GM12878 (cell line): Measurements from ENCODE around the gene PRUNE1. TPM values are rescaled to one million over a fixed set of nuclear protein-coding genes. Genes with fewer than 3 reads are reported as not detected.
A peak's percentile ranks its signal among the peaks of the same experiment; 100 is the strongest.

Experiments
- BCL3 ChIP-seq: IDR thresholded peaks from 2 replicates; pipeline ENCODE4 v1.6.1; 2011; ENCODE audit warnings: borderline replicate concordance, low read depth, mild to moderate bottlenecking, moderate library complexity, low read length; ENCODE audit not compliant: insufficient read depth, poor library complexity, severe bottlenecking
- CBFB ChIP-seq: IDR thresholded peaks from 2 replicates; pipeline ENCODE4 v1.6.1; 2016; ENCODE audit warnings: antibody characterized with exemption, low read depth
- E2F8 ChIP-seq: fragments of 450-650 bp; IDR thresholded peaks from 2 replicates; pipeline ENCODE4 v1.6.1; 2018; ENCODE audit warnings: mild to moderate bottlenecking, low read depth, moderate library complexity; ENCODE audit not compliant: partially characterized antibody
- EGR1 ChIP-seq, 2 experiments: IDR thresholded peaks; 1 replicate in 1 of 2; 2 replicates in 1 of 2; pipeline ENCODE4 v1.6.1; 2011 to 2012; ENCODE audit warnings: low read depth in 2 of 2, low read length in 2 of 2, borderline replicate concordance in 1 of 2, mild to moderate bottlenecking in 1 of 2, moderate library complexity in 1 of 2
- IKZF2 ChIP-seq, 2 experiments: fragments of 450-650 bp; IDR thresholded peaks; 2 replicates each; pipeline ENCODE4 v1.6.1; 2017; ENCODE audit warnings: mild to moderate bottlenecking in 2 of 2, moderate library complexity in 2 of 2
- NKRF ChIP-seq: fragments of 450-650 bp; conservative IDR thresholded peaks from 2 replicates; pipeline ENCODE4 v1.6.1; 2017; ENCODE audit warnings: mild to moderate bottlenecking, moderate library complexity
- NR2C2 ChIP-seq: IDR thresholded peaks from 2 replicates; pipeline ENCODE4 v1.6.1; 2011; ENCODE audit warnings: borderline replicate concordance, low read depth; ENCODE audit not compliant: control insufficient read depth, insufficient read length
- PAX8 ChIP-seq: fragments of 450-650 bp; IDR thresholded peaks from 2 replicates; pipeline ENCODE4 v1.6.1; 2017; ENCODE audit warnings: mild to moderate bottlenecking, moderate library complexity
- PML ChIP-seq: IDR thresholded peaks from 2 replicates; pipeline ENCODE4 v1.6.1; 2012; ENCODE audit warnings: low read length, inconsistent platforms
- POLR2A ChIP-seq: IDR thresholded peaks from 2 replicates; pipeline ENCODE4 v1.6.1; 2011; ENCODE audit warnings: low read depth, mild to moderate bottlenecking, low read length
- SPI1 ChIP-seq: IDR thresholded peaks from 2 replicates; pipeline ENCODE4 v1.6.1; 2011; ENCODE audit warnings: low read depth, mild to moderate bottlenecking, low read length, moderate library complexity, borderline replicate concordance; ENCODE audit not compliant: insufficient read depth
- SUPT20H ChIP-seq: IDR thresholded peaks from 2 replicates; pipeline ENCODE4 v1.6.1; 2011; ENCODE audit warnings: low read depth, mild to moderate bottlenecking, low read length, moderate library complexity, borderline replicate concordance; ENCODE audit not compliant: control insufficient read depth
- polyA plus RNA-seq, 11 experiments: library from polyadenylated mRNA; depleted of rRNA in 4 of 11; unstranded in 6 of 11; stranded (reverse) in 5 of 11; fragments of >200 nt; fragmentation: Nextera tagmentation in 4 of 11; fragmentation: Illumina TruSeq in 1 of 11; extraction: Ambion mirVana in 4 of 11; extraction: Trizol in 1 of 11; gene quantifications; 1 replicate in 1 of 11; 2 replicates in 10 of 11; pipeline versions ENCODE4 v1.2.1 to v1.2.3, GENCODE V29; 2011 to 2016; ENCODE audit warnings: inconsistent platforms in 2 of 11, missing spikeins in 2 of 11, low read depth in 1 of 11
- total RNA-seq, 4 experiments: library from RNA; depleted of rRNA in 3 of 4; stranded (reverse); fragments of >200 nt in 3 of 4; fragmentation: Illumina TruSeq in 1 of 4; extraction: Trizol in 1 of 4; gene quantifications; 2 replicates each; pipeline versions ENCODE4 v1.2.1 to v1.2.3, GENCODE V29; 2013 to 2021

PRUNE1 gene
- total and polyA plus RNA-seq, 10 of the 15 experiments (the other 5 are each of a cell fraction or from before 2014, with no cell fraction given), result 4.7 to 24.5 (median 12.4) TPM

GRCh38 chr1:151006327-151007052, 1.8 kb upstream of the PRUNE1 start, which contains the start of gene MINDY1 (continued):
- TF ChIP-seq NKRF, result no peak
- no peak for TF ChIP-seq BCL3
- no peak for TF ChIP-seq PML
- peak; percentile 24; the same call in 1 of the 2 replicates for TF ChIP-seq SPI1
- no peak for TF ChIP-seq NR2C2
- TF ChIP-seq IKZF2 (IDR thresholded peaks at IDR 0.05), result peak; percentile 55 to 64
- peak; percentile 60 for TF ChIP-seq POLR2A
- TF ChIP-seq E2F8, result no peak
- no peak for TF ChIP-seq CBFB
- no peak for TF ChIP-seq EGR1 (IDR thresholded peaks at IDR 0.05; ENCODE audit: borderline replicate concordance in 1 of 2, low read depth in 2 of 2, low read length in 2 of 2)
- TF ChIP-seq PAX8, result no peak
- no peak for TF ChIP-seq SUPT20H
